ENCODE measurements around the gene PHKB. TPM values are rescaled to one million over a fixed set of nuclear protein-coding genes. Genes with fewer than 3 reads are reported as not detected.

Gene PHKB
- total and polyA plus RNA-seq, 2 donors (not counting 1 experiment from before 2014, with no cell fraction given) = 50.4 to 223 TPM

- Histone ChIP-seq H3K36me3 (replicated peaks in 1 of 2; ENCODE audit: control extremely low read depth in 1 of 2, control insufficient read depth in 1 of 2, extremely low read depth in 1 of 2, insufficient read depth in 2 of 2, low read length in 1 of 2) (peaks cover 10 to 23% of the 10 kb centered on the region in 2 experiments), H3K9ac (ENCODE audit: low read length) (no peak overlapping the region), H3K79me2 (ENCODE audit: control insufficient read depth, insufficient read depth, low read length) (peaks cover 48% of the 10 kb centered on the region), H3K4me1 (ENCODE audit: control insufficient read depth in 2 of 2, insufficient read depth in 2 of 2, low read length in 2 of 2) (peaks cover 7 to 10% of the 10 kb centered on the region in 2 donors), H4K20me1 (ENCODE audit: control insufficient read depth, insufficient read depth, low read length, poor library complexity, severe bottlenecking) (no peaks in the 10 kb centered on the region), H3K9me3 (ENCODE audit: control extremely low read depth in 1 of 3, control insufficient read depth in 2 of 3, insufficient read depth in 1 of 3, low read length in 2 of 3) (peaks cover 2 to 13% (median 7%) of the 10 kb centered on the region in 3 donors), H2AFZ (ENCODE audit: insufficient read depth, low read depth, low read length, poor library complexity, severe bottlenecking) (no peak overlapping the region), H3K27ac (ENCODE audit: low read length in 2 of 2) (no peak overlapping the region), H3K4me2 (replicated peaks; ENCODE audit: low read depth, low read length, poor library complexity, severe bottlenecking) (no peak overlapping the region), H3K4me3 (ENCODE audit: control extremely low read depth in 1 of 5, extremely low read depth in 1 of 5, insufficient read depth in 1 of 5, low read depth in 2 of 5, low read length in 4 of 5) (no peak overlapping the region), H3K27me3 (replicated peaks in 1 of 4; ENCODE audit: control extremely low read depth in 1 of 4, control insufficient read depth in 3 of 4, insufficient read depth in 4 of 4, low read length in 3 of 4) (no peaks in the 10 kb centered on the region)
- DNase-seq = no peak
- Mint-ChIP-seq H3K27ac (no peak overlapping the region), H3K4me3 (no peak overlapping the region), H3K27me3 (no peaks in the 10 kb centered on the region), H3K4me1 (peaks cover 12% of the 10 kb centered on the region), H3K9me3 (ENCODE audit: insufficient read depth) (no peaks in the 10 kb centered on the region)
- intact Hi-C loops (cut with micrococcal nuclease) = no loop called here
- POLR2A ChIA-PET = no interaction called here
- no peak for ATAC-seq (ENCODE audit: low read depth)
- no CpG with 5 or more reads among the region's 4 CpGs for WGBS (ENCODE audit: insufficient coverage)
- TF ChIP-seq CTCF (IDR thresholded peaks at IDR 0.05) (no peak), EZH2 (IDR thresholded peaks at IDR 0.05; ENCODE audit: borderline replicate concordance, insufficient read depth, low read depth, low read length, poor library complexity, severe bottlenecking) (no peak)
- CTCF ChIA-PET = no interaction called here
Observed at GRCh38 chr16:47528431-47528830, 67.3 kb downstream of the PHKB start.

- Histone ChIP-seq H3K27ac (ENCODE audit: low read length in 2 of 2) (no peak overlapping the region), H3K27me3 (replicated peaks in 1 of 4; ENCODE audit: control extremely low read depth in 1 of 4, control insufficient read depth in 3 of 4, insufficient read depth in 4 of 4, low read length in 3 of 4) (no peaks in the 10 kb centered on the region), H4K20me1 (ENCODE audit: control insufficient read depth, insufficient read depth, low read length, poor library complexity, severe bottlenecking) (no peaks in the 10 kb centered on the region), H3K4me3 (ENCODE audit: control extremely low read depth in 1 of 5, extremely low read depth in 1 of 5, insufficient read depth in 1 of 5, low read depth in 2 of 5, low read length in 4 of 5) (no peak overlapping the region), H3K9me3 (ENCODE audit: control extremely low read depth in 1 of 3, control insufficient read depth in 2 of 3, insufficient read depth in 1 of 3, low read length in 2 of 3) (peaks cover 2 to 23% (median 7%) of the 10 kb centered on the region in 3 donors), H3K36me3 (replicated peaks in 1 of 2; ENCODE audit: control extremely low read depth in 1 of 2, control insufficient read depth in 1 of 2, extremely low read depth in 1 of 2, insufficient read depth in 2 of 2, low read length in 1 of 2) (peaks cover 8 to 31% of the 10 kb centered on the region in 2 experiments), H3K9ac (ENCODE audit: low read length) (no peak overlapping the region), H3K79me2 (ENCODE audit: control insufficient read depth, insufficient read depth, low read length) (peaks cover 27% of the 10 kb centered on the region), H3K4me2 (replicated peaks; ENCODE audit: low read depth, low read length, poor library complexity, severe bottlenecking) (no peak overlapping the region), H3K4me1 (ENCODE audit: control insufficient read depth in 2 of 2, insufficient read depth in 2 of 2, low read length in 2 of 2) (no peaks in the 10 kb centered on the region), H2AFZ (ENCODE audit: insufficient read depth, low read depth, low read length, poor library complexity, severe bottlenecking) (no peak overlapping the region)
- Mint-ChIP-seq H3K27ac (no peak overlapping the region), H3K27me3 (no peaks in the 10 kb centered on the region), H3K4me1 (peaks cover 7% of the 10 kb centered on the region), H3K4me3 (no peak overlapping the region), H3K9me3 (ENCODE audit: insufficient read depth) (no peaks in the 10 kb centered on the region)
- ATAC-seq (ENCODE audit: low read depth) (no peak), DNase-seq (no peak)
- no peak for TF ChIP-seq CTCF (IDR thresholded peaks at IDR 0.05)
- no peak for TF ChIP-seq EZH2 (IDR thresholded peaks at IDR 0.05; ENCODE audit: borderline replicate concordance, insufficient read depth, low read depth, low read length, poor library complexity, severe bottlenecking)
- CTCF ChIA-PET = interaction anchor here (1.2 kb wide), 2 partner anchors 11 to 14 kb away, joined by 3 read pairs; no protein-coding TSS in a partner anchor
- intact Hi-C loops (cut with micrococcal nuclease) = no loop called here
- 80% methylated on average over 8 of the region's 8 CpGs for WGBS (ENCODE audit: insufficient coverage)
- POLR2A ChIA-PET = no interaction called here
Observed at GRCh38 chr16:47533744-47534292, 72.7 kb downstream of the PHKB start.

All from B cell (primary cell).